Activated CD4-positive, alpha-beta T cell treated with anti-CD3 and anti-CD28 coated beads, Interleukin-2, amount 50 U/mL, for 4 hours (primary cell): ENCODE results near the gene FRYL.
A peak's percentile ranks its signal among the peaks of the same experiment; 100 is the strongest.
"Not testable (repeated sequence)": the region's sequence is repeated elsewhere in the genome, so short reads cannot be mapped to it uniquely, and the experiment has no call there.

Experiments used
- DNase-seq, 2 experiments: peaks; one replicate each; pipeline ENCODE4 v3.0.0-alpha.2; 2020

The FRYL gene

DNA sequence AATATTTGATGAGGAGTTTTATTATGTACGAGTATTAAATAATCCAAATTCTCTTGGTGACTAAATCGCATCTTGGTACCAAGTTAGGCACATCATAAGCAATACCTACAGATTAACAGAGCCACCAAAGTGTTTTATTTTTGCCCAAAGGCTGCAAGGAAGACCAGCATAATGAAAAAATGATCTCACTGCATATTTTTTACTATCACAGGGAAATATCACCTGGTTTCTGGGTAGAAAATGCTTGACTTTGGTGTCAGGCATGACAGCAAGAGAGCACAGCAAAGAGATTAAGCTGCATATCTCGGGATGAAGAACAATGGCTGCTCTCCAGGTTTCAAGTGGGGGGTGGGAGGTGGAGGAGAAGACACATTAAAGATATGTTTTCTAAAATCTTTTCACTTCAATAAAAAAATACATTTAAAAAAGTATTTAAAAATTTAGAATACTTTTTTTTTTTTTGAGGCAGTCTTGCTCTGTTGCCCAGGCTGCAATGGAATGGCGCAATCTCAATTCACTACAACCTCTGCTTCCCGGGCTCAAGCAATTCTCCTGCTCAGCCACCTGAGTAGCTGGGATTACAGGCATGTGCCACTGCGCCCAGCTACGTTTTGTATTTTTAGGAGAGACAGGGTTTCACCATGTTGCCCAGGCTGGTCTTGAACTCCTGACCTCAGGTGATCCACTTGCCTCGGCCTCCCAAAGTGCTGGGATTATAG lies 86.1 kb downstream of the FRYL start:
- no peak for DNase-seq

- DNase-seq = no peak
Observed at GRCh38 chr4:48692897-48693296, 87.2 kb downstream of the FRYL start.

- no peak for DNase-seq
Observed at GRCh38 chr4:48692044-48692443, 88.0 kb downstream of the FRYL start.

GRCh38 chr4:48688953-48689352 lies 91.1 kb downstream of the FRYL start:
- no peak for DNase-seq

DNA sequence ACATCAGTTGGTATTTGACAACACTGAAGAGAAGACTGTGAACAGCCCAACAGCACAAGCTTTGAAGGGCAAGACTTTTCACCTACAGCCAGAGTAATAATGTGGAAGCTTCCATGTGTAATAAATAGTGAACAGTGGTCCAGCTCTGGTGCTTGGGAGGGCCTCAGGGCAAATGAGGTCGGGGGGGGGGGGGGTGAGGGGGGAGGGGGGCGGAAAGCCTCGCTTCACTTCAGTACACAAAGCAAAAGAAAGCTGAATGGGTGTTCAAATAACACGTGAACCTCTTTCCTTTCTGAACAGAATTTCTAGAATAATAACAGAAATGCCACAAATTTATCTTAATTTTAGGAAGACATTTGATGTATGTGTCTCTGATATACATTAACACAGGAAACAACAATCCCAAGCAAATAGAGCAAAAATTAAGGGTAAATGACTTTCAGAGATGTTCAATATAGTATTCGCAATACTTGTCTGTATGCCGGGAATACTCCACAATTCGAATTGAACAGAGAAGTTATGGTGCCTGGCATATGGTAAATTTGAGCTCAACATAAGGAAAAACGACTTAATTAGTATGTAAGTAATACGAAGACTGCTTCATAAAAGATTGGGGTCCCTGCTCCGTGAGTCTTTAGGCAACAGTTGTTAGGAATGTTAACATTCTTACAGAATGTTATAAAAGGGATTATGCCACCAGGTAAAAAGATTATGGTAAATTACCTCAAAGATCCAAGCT lies 92.6 kb downstream of the FRYL start:
- DNase-seq = no peak

DNA sequence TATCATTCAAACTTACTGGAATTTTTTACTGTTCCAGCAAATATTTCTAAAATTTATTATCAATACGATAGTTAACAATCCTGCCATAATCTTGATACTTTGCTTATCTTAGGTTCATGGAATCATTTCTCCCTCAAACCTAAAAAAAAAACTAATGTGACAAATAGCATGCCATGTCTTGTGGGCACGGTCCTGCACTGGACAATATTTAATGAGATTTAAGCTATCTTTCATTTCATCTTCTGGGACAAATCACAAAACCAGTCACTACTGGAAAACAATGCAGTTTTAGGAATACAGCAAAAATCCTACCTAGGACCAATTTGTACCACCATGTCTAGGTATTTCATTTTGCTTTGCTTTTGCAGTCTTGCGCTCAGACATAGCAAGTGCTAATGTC lies 93.7 kb downstream of the FRYL start:
- DNase-seq = no peak

GRCh38 chr4:48683784-48684666 lies 96.1 kb downstream of the FRYL start:
- no peak for DNase-seq

- DNase-seq = not testable (repeated sequence)
Observed at GRCh38 chr4:48682870-48683269, 97.2 kb downstream of the FRYL start.

DNA sequence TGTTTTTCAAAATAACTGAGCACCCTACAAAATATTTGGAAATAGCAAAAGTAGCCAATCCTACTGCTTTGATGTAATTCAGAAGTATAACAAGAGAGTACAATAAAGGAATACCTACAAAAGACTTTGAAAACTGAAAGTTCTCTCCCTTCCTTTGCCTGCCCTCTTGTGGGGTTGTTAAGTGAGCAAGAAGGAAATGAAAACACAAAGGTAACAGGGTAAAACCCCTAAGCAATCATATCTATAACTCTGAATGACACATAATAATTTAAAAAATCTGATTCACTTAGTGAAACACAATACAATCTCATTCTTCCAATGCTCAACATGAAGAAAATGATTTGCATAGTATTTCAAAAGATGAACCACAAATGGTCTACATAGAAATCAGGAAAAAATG lies 98.2 kb downstream of the FRYL start:
- peak in 1 of 2 experiments; percentile 1 for DNase-seq

DNA sequence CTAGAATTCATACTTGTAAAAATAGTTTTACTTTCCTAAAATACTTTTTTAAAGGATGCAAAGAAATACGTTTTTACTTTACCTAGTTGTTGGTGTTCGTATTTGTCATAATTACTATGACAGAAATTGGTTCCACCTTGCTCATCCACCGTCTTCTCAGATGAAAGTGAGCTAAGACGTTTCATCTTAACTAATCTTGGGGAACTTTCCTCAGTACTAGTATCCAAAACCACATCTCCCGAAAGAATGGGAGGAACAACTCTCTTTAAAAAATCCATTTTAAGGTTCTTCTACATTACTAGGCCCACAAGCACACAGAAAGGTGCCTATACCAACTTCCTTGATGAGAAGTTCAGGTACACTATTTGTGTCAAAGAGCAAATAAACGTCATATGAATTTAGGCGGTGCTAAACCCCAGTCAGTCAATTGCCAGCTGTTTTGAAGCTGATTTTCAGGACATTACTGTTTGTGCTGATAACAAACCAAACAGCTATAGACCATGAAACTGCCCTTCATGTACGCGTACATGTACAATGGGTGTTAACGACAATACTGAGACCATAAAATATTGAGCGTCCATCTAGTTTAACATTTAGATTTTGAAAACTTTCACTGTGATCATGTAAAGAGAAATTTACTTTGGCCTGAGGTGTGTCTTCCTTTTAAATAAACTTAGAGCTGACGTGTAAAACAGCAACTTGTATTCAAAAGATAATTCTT lies 99.1 kb downstream of the FRYL start:
- no peak for DNase-seq

- no peak for DNase-seq
Observed at GRCh38 chr4:48673537-48673936, 106.5 kb downstream of the FRYL start.

DNA sequence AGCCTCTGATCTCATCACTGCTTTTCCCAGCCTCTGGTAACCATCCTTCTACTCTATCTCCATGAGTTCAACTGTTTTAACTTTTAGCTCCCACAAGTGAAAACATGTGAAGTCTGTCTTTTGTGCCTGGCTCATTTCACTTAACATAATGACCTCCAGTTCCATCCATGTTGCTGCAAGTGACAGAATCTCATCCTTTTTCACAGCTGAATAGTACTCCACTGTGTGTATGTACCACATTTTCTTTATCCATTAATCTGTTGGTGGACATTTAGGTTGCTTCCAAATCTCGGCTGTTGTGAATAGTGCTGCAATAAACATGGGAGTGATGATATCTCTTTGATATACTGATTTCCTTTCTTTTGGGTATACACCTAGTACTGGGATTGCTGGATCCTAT lies 109.5 kb downstream of the FRYL start:
- DNase-seq = no peak

- DNase-seq = no peak
Observed at GRCh38 chr4:48669086-48669485, 111.0 kb downstream of the FRYL start.

DNA sequence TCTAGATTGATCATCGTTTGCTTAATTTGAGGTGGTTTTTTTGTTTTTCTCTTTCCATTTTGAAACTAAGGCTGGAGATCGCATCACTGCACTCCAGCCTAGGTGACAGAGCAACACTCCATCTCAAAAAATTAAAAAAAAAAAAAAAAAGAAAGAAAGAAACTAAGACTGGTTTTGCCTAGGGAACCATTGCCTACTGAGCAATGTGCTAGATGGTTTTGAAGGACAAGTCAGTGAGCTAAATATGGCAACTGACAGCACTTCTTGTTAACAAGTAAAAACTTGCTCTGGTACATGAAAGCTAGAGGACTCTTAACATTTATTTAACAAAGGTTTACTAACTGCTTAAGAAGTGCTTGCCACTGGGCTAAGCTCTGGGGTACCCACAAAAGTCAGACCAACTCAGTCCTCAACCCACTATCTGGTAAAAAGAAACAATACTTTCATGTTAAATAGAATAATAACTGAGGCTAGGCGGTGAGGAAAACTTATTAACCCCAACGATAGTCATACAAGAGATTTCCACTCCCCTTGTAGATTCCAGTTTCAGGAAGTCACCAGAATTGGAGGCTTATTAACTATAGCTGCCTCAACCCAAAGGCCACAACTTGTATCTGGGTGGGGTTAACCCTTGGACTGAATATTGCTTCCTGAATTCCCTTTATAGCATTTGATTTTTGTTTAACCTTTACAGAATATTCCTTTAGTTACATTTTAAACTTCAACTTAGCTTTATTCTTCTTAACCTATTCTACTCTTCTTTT lies 111.6 kb downstream of the FRYL start:
- no peak for DNase-seq

DNA sequence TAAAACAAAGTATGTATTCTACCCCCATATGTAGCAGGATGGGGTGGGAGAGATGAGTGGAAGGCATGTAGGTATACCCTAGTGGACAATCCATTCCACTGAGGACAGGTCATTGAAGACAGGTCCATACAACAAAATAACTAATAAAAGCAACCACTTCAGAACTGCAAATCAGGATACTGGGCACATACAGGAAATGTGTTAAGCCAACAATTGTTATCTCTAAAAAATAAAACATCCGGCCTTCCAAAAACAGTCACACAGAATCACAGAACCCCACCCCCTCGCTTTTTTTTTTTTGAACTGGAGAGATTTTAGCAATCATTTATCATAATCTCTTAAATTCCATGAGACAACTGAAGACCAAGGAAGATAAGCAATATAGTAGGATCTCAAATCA lies 112.9 kb downstream of the FRYL start:
- DNase-seq = no peak

DNA sequence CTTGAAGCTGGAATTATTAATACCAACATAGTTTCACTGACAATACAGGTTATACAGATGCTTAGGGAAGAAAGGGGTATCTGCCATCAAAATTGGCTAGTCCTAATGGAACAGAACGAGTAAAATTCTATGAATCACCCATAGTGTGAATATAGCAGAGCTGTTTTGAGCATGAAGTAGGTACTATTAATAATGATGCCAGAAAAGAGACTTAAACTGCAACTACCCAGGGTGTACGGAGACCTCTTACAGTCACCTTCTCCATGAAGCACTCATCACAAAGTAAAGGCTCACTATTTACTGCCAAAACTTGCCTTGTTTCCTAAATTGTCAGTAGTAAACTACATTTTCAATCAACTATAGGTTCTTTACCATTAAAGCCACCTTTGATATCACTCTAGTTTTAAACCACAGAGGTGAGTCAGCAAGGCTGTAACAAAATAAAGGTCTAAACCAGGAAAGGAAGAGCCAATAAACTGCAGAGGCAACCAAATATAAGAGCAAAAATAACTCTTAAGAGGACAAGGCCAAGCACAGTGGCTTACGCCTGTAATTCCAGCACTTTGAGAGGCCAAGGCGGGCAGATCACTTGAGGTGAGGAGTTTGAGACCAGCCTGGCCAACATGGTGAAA lies 114.4 kb downstream of the FRYL start:
- no peak for DNase-seq

GRCh38 chr4:48664938-48665337 lies 115.1 kb downstream of the FRYL start:
- DNase-seq = no peak

DNA sequence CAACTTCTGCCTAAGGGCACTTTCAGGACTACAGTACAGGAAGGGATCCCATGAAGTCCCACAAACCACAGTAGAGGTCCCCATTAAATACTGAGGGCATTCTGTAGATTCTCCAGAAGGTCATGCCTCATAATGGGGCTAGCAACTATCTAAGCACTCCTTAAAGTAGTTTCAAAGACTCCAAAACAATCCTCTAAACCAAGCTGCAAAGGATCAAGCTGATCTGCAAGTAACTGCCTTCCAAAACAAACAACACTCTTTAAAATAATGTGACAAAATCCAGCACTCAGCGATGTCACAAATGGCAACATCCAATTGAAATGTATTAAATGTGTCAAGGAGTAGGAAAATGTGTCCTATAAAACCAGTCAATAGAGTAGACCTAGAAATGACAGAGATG lies 118.7 kb downstream of the FRYL start:
- DNase-seq = no peak

DNA sequence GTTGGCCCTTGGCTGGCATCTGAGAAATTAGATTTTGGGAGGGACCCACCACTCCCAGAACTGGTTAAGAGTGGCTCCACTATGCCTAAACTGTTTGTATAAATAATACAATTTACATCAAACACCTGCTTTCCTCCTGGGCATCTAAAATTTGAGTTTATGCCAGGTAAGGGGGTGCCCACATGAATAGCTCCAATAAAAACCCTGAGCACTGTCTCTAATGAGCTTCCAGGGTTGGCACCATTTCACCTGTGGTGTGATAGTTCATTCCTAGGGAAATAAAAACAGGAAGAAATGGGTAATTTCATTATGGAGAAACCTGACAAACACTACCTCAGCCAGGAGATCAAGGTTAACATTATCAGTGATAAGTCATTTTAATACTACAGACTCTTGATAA lies 119.7 kb downstream of the FRYL start:
- DNase-seq = no peak

DNA sequence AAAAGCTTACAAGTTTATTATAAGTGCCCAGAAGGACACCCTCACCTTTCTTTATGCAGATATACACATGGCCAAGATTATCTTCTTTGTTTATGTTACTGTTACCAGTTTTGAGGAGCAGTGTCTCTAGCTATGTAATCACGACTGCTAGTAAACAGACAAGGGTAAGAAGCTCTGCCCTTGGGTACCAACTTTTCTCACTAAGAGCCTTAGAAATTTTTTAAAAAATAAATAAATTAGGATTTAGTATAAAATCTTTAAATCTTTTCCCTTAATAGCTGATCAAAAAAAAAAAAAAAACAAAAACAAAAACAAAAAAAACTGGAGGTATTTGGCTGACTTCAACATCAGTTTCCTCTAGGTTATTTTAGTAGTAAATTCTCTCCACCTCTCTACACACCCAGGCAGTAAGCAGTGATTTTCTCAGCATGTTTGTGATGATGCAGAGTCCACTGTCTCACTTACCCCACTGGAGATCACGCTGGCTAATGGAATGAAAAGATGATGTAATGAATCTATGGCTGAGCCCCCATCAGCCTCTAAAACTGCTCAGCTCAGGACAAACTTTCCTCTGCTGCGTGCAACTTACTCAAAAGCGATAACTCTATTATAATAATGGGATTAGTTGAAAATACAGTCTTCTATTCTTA lies 125.9 kb downstream of the FRYL start:
- no peak for DNase-seq
